GM21423 (cell line): ENCODE data around the gene ADAMTS7.
"Not testable (repeated sequence)": the region's sequence is repeated elsewhere in the genome, so short reads cannot be mapped to it uniquely, and the experiment has no call there.

Experiments used
- ATAC-seq: cut with Tn5 transposase; IDR thresholded peaks from one replicate; pipeline ENCODE4 v1.9.1; 2021; ENCODE audit warnings: mild to moderate bottlenecking, moderate library complexity; ENCODE audit not compliant: unreplicated experiment

Gene ADAMTS7

DNA sequence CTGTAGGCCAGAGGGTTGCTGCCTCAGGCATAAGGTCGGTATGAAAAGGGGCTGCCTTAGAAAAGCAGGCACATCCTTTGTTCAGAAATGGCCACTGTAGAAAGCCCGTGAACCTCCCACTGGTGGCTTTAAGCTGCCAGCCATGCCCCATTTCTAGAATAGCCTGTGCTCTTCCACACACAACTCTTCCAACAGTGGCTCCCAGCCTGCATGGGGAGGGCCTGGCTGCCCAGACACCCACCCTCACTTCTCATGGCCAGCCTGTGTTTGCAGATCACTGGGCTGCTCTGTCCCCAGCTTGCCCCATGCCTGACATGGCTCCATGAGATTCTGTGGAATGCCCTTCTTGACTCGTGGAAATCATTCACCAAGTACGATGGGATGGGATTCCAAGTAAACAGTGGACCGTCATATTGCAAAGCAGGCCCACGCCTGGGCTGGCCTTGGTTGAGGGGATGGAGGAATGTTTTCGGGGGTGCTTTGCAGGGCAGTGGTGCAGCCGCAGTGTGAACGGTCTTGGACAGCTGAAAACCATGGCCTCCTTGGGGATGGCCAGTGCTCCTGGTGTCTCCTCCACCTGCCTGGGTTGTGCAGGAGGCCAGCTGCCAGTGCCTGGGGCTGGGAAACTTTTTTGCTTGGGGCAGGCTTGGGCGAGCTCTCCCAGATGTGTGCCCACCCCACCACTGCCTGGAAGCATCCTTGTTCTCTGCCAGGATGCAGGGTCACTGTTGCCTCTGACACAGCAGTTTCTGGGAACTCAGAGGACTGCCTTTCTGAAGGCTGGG, 57.3 kb downstream of the ADAMTS7 start:
- ATAC-seq: not testable (repeated sequence)

- ATAC-seq: not testable (repeated sequence)
These were observed 58.0 kb downstream of the ADAMTS7 start for GRCh38 chr15:78753359-78753659.

GRCh38 chr15:78752492-78753358, 58.5 kb downstream of the ADAMTS7 start:
- no peak for ATAC-seq

GRCh38 chr15:78751602-78751979, 59.7 kb downstream of the ADAMTS7 start:
- ATAC-seq: no peak

GRCh38 chr15:78750974-78751601, 60.2 kb downstream of the ADAMTS7 start:
- peak; percentile 89 for ATAC-seq

DNA sequence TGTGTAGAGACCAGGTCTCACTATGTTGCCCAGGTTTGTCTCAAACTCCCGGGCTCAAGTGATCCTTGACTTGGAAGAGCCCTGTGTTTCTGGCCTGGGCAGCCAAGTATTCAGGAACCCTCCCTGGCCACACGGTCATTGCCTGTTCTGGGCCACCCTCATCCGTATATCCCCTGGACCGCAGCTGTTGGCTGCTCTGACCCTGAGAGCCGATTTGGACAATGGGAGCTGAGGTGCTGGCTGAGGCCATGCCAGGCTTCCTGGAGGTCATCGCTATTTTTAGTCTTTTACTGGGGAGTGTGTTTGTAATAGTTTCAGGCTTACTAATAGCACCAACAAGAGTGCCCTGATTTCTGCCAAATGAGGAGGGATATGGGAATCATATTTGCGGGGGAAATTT, 60.7 kb downstream of the ADAMTS7 start:
- no peak for ATAC-seq

- no peak for ATAC-seq
These were observed 61.4 kb downstream of the ADAMTS7 start for GRCh38 chr15:78749831-78750230.

- ATAC-seq: not testable (repeated sequence)
These were observed 63.4 kb downstream of the ADAMTS7 start for GRCh38 chr15:78747877-78748276.

DNA sequence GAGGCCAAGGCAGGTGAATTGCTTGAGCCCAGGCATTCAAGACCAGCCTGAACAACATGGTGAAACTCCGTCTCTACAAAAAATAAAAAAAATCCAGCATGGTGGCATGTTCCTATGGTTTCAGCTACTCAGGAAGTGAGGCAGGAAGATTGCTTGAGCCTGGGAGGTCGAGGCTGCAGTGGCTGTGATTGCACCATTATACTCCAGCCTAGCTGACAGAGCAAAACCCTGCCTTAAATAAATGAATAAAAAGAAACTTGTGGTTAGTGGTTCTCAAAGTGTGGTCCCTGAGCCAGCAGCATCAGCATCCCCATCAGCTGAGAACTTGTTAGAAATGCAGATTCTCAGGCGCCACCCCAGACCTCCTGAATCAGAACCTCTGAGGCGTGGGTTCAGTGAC, 69.6 kb downstream of the ADAMTS7 start:
- ATAC-seq: not testable (repeated sequence)

DNA sequence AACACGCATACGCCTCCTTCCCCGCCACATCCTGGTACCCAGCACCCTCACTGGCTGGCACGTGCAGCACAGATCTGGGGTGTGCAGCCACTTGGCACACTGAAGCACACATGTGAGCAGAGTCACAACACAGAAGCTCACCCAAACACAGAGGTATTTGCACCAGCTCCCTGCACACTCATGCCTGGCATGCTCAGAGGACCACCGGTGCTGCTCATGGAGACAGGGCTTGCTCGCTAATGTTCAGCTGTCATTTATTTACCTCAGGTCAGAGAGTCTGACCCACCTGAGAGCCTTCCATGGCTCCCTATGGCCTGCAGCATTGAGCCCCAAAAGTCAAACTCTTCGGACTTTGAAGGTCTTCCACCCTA, 70.4 kb downstream of the ADAMTS7 start:
- ATAC-seq: no peak

GRCh38 chr15:78739996-78740903, 71.0 kb downstream of the ADAMTS7 start:
- ATAC-seq: no peak

DNA sequence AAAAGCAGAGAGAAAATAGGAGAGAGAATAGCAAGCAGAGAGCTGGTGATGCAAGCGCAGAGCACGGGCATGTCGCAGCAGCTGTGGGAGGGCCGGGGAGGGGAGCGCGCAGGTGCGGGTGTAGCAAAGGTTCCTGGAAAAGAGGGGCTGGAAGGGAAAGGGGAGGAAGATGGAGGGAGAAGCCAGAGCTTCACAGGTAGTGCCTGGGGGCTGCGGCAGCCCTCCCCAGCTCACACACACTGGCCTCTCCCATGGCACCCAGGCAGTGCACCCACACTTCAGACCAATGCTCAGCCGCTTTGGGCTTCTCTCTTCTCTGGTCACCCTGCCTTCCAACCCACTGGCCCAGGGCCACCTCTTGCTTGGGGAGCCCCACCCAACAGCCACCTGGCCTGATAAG, 72.1 kb downstream of the ADAMTS7 start:
- ATAC-seq: no peak

DNA sequence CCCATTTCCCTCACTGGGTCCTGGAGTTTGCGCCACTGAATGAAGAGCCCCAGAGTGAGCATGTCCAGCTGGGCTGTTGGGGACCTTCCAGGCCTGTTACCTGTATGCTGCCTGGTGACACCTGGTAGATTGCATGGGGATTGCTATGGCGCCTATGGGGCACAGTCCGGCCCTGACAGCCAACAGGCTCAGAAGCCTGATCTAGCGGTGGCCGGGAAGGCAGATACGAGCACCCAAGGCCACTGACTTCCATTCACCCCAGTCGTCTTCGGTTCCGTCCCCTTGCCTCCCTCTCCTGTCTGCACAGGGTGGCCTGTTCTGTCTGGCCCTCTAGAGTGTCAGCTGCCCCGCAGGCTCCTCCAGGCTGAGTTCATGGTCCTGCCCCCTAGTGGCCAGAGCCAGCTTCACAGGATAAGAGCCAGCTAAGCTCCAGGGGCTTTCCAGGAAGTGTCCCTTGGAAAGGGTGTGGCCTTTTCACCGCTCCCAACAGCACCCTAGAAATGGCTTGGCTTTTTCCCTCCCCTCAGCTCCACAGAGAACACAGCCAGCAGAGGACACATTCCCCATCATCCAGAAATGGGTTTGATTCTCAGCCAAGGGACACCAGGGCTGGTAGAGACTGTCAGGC, 73.2 kb downstream of the ADAMTS7 start:
- not testable (repeated sequence) for ATAC-seq

GRCh38 chr15:78737187-78737820, 74.0 kb downstream of the ADAMTS7 start:
- no peak for ATAC-seq

- ATAC-seq: not testable (repeated sequence)
These were observed 75.0 kb downstream of the ADAMTS7 start for GRCh38 chr15:78736286-78736685.

- ATAC-seq: no peak
These were observed 76.7 kb downstream of the ADAMTS7 start for GRCh38 chr15:78734451-78735064.

DNA sequence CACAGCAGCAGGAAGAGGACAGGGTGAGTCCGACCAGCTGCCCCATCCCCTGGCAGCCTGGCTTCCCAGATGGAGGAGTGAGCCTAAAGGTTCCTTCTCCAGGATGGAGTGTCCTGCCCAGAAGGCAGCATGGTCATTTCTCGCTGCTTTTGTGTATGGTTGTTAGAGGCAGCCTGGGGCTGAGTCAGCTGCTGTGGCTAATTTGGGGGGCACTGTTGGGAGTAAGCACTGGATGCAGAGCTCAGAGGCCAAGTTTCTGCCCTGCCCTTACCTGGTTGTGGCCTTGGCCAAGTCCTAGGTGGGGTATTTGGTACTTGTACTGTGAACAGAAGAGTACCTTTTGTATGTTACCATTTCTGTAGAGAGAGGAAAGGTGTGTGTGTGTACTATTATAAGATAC, 78.6 kb downstream of the ADAMTS7 start:
- ATAC-seq: no peak

DNA sequence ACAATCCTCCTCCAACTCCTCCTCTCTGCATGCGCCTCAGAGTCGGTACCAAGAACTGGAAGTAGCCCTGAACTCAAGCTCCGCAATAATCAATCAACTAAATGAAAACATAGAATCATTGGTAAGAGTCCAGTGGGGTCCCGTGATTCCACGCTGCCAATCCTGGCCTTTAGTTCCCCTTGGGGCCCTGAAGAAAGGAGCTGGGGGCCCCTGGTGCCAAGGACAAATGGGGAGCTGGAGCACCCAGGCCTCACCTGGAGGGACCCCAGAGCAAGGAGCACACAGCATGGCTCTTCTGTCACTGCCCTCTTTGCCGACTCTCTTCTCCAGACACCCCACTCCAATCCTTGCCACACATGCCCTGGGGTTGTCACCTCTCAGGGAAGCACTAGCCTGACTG, 80.3 kb downstream of the ADAMTS7 start:
- no peak for ATAC-seq

DNA sequence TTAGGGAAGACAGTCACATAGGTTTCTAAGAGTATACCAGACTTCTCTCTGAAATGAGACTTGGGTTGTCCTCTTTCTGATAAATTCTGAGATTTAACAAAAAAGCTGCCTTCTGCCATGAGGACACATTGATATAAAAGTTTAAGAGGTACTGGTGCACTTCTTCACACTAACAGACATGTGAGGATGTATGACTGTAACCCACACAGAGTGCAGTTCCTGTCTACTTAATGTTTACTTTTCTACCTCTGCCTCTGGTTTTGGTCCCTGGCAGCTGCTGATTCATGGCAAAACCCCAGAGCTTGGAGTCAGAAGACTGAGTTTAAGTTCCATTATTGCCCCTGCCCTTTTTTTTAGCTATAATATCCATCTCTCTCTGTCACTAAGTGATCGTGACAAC, 82.8 kb downstream of the ADAMTS7 start:
- ATAC-seq: not testable (repeated sequence)
